Measurements from ENCODE around the gene IRF5. TPM values are rescaled to one million over a fixed set of nuclear protein-coding genes. Genes with fewer than 3 reads are reported as not detected.

The IRF5 gene
- total RNA-seq, 1 donor from 2014 or later, result 29.4 TPM

DNA sequence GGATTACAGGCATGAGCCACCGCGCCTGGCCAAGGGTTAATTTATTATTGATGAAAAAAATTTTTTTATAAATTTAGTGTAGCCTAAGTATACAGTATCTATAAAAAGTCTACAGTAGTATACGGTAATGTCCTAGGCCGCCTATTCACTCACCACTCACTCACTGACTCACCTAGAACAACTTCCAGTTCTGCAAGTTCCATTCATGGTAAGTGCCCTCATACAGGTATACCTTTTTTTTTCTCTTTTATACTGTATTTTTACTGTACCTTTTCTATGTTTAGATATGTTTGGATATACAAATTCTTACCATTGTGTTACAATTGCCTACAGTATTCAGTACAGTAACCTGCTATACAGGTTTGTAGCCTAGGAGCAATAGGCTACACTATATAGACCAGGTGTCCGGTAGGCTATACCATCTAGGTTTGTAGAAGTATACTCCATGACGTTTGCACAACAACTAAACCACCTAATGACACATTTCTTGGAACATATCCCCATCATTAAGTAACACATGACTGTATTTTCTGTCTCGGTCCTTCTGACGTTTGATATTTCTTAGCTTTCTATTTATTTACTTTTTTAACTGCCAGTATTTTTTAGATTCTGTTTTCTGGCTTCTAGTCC, 23.4 kb downstream of the IRF5 start:
- TF ChIP-seq, protein P1, sequence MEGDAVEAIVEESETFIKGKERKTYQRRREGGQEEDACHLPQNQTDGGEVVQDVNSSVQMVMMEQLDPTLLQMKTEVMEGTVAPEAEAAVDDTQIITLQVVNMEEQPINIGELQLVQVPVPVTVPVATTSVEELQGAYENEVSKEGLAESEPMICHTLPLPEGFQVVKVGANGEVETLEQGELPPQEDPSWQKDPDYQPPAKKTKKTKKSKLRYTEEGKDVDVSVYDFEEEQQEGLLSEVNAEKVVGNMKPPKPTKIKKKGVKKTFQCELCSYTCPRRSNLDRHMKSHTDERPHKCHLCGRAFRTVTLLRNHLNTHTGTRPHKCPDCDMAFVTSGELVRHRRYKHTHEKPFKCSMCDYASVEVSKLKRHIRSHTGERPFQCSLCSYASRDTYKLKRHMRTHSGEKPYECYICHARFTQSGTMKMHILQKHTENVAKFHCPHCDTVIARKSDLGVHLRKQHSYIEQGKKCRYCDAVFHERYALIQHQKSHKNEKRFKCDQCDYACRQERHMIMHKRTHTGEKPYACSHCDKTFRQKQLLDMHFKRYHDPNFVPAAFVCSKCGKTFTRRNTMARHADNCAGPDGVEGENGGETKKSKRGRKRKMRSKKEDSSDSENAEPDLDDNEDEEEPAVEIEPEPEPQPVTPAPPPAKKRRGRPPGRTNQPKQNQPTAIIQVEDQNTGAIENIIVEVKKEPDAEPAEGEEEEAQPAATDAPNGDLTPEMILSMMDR (IDR thresholded peaks at IDR 0.05), result no peak
- no peaks in the 10 kb centered on the region for H3K9me3 ChIP-seq
- peaks cover 73% of the 10 kb centered on the region for H3K36me3 ChIP-seq
- no peak overlapping the region for H3K27ac ChIP-seq
- DNase-seq (no peak), ATAC-seq (no peak)
- intact Hi-C loops (cut with DNase I), result no loop called here
- no peaks in the 10 kb centered on the region for H3K4me1 ChIP-seq
- H3K4me3 ChIP-seq, result no peak overlapping the region
- H3K27me3 ChIP-seq, result no peaks in the 10 kb centered on the region

- DNase-seq, result no peak
- Histone ChIP-seq H3K9me3 (no peaks in the 10 kb centered on the region), H3K27ac (no peak overlapping the region), H3K27me3 (no peaks in the 10 kb centered on the region), H3K36me3 (peaks cover 73% of the 10 kb centered on the region), H3K4me1 (no peaks in the 10 kb centered on the region), H3K4me3 (no peak overlapping the region)
- ATAC-seq, result no peak
- intact Hi-C loops (cut with DNase I), result no loop called here
- TF ChIP-seq, protein P1 (IDR thresholded peaks at IDR 0.05), result no peak
Measured at GRCh38 chr7:128962899-128963298, 25.2 kb downstream of the IRF5 start.

GRCh38 chr7:128963327-128963757, 25.6 kb downstream of the IRF5 start:
- intact Hi-C loops (cut with DNase I), result no loop called here
- Histone ChIP-seq H3K27ac (no peak overlapping the region), H3K4me1 (no peaks in the 10 kb centered on the region), H3K9me3 (no peaks in the 10 kb centered on the region), H3K27me3 (no peaks in the 10 kb centered on the region), H3K36me3 (peaks cover 75% of the 10 kb centered on the region), H3K4me3 (no peak overlapping the region)
- TF ChIP-seq, protein P1 (IDR thresholded peaks at IDR 0.05), result no peak
- ATAC-seq, result peak; percentile 24
- no peak for DNase-seq

DNA sequence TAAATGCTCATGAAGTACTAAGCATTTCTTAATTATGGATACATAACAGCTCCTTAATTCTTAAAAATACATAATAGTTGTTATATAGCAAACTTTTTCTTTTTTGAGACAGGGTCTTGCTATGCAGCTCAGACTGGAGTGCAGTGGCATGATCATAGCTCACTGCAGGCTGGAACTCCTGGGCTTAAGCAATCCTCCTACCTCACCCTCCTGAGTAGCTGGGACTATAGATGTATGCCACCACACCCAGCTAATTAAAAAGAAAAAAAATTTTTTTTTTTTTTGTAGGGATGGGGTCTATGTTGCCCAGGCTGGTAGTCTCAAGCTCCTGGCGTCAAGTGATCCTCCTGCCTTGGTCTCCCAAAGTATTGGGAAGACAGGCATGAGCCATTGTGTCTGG, 30.9 kb downstream of the IRF5 start:
- intact Hi-C loops (cut with DNase I), result no loop called here
- H3K27me3 ChIP-seq, result no peaks in the 10 kb centered on the region
- TF ChIP-seq, protein P1 (IDR thresholded peaks at IDR 0.05), result no peak
- H3K4me1 ChIP-seq, result no peaks in the 10 kb centered on the region
- ATAC-seq (no peak), DNase-seq (no peak)
- peaks cover 88% of the 10 kb centered on the region for H3K36me3 ChIP-seq
- no peak overlapping the region for H3K4me3 ChIP-seq
- H3K9me3 ChIP-seq, result no peaks in the 10 kb centered on the region
- H3K27ac ChIP-seq, result no peak overlapping the region

DNA sequence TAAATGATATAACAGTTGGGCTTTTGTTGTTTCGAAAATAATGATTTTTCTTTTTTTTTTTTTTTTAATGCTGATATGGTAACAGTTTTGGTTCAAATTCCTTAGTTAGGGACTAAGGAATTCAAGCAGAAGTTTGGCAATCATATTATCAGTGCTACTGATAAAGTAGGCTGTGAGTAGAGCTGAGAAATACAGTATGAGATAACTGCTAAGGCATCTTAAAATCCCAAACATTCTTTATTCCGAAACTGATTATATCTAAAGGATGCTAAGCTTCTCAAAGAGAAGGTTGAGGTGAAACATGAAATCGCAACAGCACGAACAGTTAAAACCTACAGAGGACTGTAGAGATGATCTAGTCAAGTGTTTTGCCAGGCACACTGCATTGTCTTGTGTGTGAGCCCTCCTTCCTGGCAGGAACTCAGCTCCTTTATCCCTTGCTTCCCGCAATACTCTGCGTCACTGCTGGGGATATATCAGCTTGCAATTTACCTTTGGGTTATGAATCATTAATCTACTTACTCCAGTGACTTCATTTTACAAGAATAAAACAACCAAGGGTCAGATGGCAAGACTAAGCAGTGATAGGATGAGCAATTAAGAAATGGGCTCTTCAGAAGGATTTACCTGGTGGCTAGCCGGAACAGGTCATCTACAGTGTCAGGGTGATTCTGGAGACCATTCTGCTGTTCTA, 36.7 kb downstream of the IRF5 start:
- DNase-seq, result no peak
- H3K27me3 ChIP-seq, result no peaks in the 10 kb centered on the region
- intact Hi-C loops (cut with DNase I), result no loop called here
- H3K27ac ChIP-seq, result no peak overlapping the region
- no peaks in the 10 kb centered on the region for H3K4me1 ChIP-seq
- ATAC-seq, result no peak
- peaks cover 94% of the 10 kb centered on the region for H3K36me3 ChIP-seq
- no peak overlapping the region for H3K4me3 ChIP-seq
- no peaks in the 10 kb centered on the region for H3K9me3 ChIP-seq
- TF ChIP-seq, protein P1 (IDR thresholded peaks at IDR 0.05), result no peak

All from upper lobe of right lung (tissue), 1 donor.